NCI-H446 treated with DMSO at 0.1 percent for 48 hours (cell line): ENCODE measurements around the gene UCK1.
A peak's percentile ranks its signal among the peaks of the same experiment; 100 is the strongest.

Source experiments
- DNase-seq: peaks from one replicate; lab custom pipeline; 2025; lab: John Stamatoyannopoulos, UW

Gene UCK1

DNA sequence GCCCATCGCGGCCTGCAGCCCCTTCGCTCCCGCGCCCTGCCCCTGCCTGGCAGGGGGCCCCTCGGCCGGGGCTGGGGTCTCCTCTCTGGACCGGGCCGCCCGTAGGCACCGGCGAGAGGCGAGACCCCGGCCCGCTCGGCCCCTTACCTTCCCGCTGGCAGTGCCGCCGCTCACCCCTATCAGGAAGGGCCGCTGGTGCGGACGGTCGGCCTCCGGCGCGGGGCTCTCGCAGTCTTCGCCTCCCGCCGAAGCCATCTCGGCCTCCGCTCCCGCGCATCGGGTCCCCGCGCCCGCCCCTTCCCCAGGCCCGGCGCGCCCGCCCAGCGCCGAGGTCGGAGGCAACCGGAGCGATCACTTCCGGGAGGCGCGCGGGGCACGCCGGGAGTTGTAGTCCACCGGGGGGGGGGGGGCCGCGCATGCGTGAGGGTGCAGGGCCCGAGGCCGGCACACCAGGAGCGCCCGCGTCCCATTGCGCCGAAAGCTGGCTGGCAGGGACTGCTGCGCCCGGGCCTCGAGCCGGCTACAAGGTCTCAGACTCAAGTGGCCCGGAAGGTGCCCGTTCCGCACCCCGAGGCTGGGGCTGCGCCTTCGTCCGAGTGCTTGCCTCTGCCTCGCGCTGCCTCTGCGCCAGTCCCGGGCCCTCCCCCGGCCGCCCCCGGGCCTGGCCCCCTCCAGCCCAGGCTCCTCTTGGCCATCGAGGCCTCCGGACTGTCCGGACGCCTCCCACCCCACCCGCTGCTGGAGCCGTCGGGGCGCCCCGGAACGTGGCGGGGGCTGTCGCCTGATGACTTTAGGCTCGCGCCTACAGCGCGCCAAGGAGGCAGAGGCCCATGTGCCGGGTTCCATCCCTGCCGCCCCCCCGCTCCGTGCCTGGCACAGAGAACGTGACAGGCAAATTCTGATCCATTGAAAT is at the start of gene UCK1:
Gene UCK1 (minus strand): TSS at position 344 of the 913 bp plus-strand sequence. CDS start 89 bp downstream, at position 255.
- DNase-seq = peak; percentile 39

DNA sequence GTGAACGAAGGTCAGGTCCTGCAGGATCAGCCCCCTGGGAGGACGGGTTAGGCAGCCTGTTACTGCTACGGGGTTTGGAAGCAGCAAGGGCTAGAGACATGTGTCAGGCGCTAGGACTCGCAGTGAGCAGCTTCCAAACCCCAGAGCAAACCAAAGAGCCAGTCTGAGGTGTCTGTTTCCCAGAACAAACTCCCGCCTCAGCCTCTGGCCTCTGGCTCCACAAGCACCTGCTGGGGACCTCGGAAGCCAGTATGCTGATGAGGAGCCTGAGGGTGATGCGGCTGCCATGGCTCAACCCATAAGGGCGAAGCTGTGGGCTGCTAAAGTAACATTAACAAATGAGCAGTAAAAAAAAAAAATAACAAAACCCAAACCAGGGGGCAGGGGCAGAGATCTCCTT is 49.3 kb upstream of the UCK1 start:
- DNase-seq = no peak

DNA sequence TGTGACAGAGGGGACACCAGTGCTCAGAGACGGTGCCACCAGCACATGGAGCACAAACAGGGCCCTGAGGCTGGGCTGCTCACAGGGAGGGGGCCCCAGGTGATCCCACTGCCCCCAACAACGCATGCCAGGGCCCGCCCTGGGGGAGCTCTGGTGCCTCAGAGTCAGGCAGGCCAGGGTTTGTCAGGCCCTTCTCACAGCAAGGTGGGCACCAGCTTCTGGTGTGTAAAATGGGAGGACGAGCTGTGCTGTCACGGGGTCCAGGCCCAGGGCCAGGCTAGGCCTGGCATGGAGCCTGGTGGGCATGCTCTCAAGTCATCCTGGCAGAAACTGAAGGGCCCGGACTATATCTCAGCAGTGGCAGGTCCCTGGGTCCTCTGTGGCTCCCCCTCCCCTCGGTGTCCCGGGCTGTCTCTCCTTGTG is 48.7 kb upstream of the UCK1 start:
- no peak for DNase-seq

DNA sequence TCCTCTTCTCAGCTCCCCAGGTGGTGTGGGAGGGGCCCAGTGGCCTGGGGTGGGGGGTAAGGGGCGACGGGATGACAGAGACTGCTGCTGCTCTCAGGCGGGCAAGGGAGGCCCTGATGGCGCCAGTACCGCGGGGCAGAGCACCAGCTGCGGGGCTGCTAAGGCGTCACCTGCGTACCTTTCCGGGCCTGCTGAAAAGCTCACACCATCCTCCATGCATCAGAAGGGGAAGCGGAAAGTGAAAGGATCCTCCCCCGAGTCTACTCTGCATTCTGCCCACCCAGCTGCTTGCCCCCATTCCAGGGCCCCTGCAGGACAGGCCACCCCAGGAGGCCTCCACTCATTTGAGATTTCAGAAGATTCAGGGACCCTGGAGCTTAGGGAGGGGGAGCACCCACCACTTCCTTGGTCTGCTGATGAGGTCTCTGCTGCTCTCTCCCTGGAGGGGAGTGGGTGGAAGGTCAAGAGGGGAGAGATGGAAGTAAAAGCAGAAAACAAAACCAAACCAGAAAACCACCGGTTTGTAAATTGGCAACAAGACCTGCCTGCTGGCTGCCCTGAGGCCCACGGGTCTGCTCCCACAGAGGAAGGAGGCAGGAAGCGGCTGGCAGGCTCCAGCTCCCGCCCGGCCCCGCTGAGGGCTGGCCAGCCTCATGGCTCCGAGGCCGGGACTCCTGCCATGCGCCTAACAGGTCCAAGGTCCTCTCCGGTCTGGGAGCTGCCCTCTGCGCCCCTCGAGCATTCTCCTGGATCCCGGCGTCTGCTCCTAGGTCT is 47.9 kb upstream of the UCK1 start:
- DNase-seq = no peak

DNA sequence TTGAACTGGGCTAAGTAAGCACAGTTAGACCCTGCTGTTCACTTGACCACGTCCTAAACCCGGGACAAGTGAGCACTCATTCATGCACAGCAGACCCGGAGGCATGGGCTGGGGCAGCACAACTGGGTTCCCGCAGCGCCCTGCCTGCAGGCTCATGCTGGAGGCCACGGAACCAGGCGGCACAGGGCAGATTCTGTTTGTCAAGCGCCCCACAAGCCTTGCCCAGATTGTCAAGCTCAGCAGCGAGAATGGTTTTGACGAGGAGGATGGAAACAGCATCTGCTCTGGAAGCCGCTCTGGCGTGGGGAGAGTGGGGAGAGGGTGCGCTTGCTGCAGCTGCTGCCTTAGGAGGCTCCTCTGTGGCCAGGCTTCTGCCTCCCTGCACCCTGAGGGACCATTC is 47.0 kb upstream of the UCK1 start:
- DNase-seq = no peak

GRCh38 chr9:131577005-131578000 is 46.2 kb upstream of the UCK1 start:
- DNase-seq = no peak

DNA sequence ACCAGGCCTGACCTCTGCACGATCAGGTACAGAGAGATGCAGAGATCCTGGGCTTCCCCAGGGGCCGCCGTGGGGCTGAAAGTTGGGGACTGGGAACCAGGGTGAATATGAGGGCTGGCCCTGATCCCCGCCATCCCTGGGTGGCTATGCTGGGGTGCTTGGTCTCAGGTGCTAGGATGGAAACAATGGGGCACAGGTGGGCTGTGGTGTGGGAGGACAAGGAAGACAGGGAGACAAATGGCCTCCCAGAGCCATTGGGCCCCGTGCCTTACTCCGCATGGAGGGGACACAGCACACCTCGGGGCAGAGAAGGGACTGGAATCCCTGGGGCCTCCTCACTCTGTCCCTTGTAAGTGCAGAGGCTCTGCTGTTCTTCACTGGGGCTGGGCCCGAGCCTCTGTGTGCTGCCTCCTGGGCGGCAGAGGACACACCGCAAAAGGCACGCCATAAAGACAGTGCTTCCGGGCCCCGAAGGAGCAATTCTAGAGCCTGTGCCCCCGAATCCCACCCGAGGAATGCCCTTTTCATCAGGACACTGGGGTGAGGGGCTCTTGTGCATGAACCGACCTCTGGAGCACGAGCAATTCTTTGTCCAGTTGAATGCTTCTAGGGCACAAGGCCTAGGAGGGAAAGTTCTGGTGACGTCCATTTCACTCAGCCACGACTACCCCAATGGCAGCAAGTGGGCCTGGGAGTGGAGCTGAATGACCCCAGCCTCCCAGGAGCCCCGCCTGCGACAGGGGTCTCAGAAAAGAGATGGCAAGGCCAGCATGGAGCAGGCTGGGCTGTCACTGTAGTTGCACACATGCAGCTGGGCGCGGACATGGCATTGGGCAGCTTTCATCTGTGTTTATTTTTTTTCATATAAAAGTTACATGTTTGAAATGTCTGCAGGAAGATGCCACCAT is 45.1 kb upstream of the UCK1 start:
- no peak for DNase-seq

DNA sequence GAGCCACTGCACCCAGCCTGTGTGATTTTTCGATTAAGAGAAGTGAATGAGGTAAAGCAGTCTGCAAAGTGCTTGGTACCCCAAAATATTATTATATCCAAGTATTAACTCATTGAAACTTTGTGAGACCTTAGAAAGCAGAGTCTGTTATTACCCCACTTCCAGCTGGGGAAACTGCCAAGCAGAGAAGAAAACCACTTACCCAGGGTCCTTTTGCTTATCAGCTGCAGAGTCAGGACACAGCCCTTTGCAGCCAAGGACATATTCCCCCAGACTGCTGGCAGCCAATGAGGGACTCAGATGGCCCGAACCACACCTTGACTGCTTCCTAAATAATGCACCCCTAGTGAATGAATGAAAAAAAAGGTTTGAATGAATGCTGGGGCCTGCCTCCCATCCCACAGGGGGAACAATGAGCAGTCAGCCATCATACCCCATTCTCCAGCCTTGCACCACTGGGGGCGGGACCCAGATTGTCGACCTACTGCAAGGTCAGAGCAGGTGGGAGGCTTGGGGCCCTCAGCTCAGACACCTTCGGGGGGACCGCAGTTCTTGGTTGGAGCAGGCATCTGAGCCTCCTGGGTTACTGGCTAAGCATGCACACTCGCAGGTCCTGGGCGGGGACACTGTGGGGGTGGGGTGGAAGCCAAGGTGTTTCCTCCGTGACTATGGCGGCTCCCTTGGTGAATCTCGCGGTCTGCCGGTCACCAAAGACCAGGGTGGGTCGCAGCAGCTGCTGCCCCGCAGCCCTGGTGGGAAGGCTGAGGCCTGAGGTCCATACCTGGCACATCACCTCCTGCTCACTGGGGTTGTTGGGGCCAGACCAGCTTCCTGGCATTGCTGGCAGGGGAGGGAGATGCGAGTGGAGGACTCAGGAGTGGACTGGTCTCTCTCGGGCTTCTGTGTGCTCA is 43.9 kb upstream of the UCK1 start:
- no peak for DNase-seq

- no peak for DNase-seq
Observed at GRCh38 chr9:131567910-131568309, 36.8 kb upstream of the UCK1 start.

DNA sequence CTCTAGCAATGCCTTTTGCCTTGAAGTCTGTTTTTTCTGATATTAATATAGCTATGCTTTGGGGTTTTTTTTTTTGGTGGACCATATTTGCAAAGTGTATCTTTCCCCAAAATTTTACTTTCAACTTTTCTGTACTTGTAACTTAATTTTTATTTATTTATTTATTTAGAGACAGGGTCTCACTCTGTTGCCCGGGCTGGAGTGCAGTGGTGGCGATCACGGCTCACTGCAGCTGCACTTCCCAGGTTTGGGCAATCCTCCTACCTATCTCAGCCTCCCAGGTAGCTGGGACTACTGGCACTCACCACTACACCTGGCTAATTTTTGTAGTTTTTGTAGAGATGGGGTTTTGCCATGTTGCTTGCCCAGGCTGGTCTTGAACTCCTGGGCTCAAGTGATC is 35.1 kb upstream of the UCK1 start:
- no peak for DNase-seq

- no peak for DNase-seq
Observed at GRCh38 chr9:131565369-131565768, 34.3 kb upstream of the UCK1 start.

DNA sequence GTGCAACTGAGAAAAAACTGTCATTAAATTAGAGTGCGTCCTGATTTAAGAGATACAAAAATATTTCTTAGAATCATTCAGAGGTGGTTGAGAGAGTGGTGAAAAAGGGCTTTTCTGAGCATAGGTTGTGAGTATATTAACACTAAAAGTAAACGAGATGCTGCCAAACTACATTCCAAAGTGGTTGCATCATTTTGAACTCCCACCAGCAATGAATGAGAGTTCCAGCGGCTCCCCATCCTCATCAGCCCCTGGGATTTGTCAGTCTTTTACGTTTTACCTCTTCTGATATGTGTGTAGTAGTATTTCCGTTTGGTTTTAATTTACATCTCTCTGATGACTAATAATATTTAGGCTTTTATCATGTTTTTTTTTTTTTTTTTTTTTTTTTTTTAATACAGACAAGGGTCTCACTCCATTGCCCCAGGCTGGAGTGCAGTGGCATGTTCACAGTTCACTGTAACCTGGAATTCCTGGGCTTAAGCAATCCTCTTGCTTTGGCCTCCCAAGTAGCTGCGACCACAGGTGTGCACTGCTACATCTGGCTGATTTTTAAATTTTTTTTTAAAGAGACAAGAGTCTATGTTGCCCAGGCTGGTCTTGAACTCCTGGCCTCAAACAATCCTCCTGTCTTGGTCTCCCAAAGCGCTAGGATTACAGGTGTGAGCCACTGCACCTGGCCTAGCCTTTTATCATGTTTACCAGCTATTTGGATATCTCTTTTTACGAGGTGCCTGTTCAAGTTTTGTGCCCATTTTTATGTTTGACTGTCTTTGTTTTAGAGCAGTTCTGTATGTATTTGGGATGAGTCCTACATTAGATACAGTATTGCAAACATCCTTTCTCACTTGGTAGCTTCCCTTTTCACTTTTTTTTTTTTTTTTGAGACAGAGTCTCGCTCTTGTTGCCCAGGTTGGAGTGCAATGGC is 31.2 kb upstream of the UCK1 start:
- no peak for DNase-seq

DNA sequence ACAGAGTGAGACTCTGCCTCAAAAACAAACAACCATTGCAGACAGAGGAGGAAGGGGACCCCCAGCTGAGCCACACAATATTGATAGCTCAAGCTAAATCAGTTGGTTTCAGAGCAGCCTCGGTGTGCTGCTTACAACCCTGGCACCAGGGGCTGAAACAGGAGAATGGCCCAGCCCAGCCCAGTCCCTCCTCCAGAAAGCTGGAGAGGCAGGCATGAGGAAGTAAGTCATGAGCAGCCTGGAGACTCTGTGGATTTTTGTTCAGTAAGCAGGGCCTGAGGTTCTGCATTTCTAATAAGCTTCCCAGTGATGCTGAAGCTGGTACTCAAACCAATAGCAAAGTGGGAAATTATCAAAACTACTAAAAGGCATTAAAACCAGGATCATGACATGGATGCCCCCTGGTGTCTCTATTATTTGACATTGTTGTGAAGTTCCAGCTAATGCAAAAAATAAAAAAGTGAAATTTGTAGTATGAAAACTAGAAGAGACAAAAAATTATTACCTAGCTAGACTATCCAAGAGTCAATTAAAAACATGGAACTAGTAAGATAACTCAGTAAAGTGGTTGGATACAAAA is 28.4 kb upstream of the UCK1 start:
- DNase-seq = no peak

DNA sequence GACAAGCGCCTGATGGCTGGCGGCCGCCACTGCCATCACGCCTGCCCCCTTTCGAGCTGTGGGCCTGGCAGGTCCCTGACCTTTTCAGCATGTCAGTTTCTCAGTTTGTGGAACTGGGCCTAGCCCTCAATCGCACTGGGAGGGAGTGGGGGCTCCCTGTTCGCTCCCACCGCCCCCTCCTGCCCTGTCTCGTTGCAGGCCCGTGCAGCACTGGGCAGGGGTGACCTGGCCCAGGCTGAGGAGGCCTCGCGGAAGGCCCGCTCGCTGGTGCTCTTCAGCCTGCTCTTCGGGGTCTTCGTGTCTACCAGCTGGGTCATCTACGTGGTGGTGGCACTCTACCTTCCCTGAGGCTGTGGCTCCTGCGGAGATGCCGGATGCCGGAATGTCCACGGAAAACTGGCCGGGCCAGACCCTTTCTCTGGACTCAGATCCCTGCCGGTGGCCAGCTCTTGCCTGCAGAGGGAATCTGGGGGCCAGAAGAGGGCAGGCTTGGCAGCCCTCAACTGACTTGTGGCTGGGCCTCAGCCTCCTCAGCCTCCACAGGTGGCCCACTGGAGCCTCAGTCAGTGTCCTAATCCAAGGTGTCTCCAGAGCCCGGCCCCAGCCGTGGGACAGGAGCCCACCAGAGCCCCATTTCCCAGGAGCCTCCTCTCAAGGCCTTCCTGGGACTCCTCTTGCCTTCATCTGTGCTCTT is 26.9 kb upstream of the UCK1 start:
- no peak for DNase-seq

DNA sequence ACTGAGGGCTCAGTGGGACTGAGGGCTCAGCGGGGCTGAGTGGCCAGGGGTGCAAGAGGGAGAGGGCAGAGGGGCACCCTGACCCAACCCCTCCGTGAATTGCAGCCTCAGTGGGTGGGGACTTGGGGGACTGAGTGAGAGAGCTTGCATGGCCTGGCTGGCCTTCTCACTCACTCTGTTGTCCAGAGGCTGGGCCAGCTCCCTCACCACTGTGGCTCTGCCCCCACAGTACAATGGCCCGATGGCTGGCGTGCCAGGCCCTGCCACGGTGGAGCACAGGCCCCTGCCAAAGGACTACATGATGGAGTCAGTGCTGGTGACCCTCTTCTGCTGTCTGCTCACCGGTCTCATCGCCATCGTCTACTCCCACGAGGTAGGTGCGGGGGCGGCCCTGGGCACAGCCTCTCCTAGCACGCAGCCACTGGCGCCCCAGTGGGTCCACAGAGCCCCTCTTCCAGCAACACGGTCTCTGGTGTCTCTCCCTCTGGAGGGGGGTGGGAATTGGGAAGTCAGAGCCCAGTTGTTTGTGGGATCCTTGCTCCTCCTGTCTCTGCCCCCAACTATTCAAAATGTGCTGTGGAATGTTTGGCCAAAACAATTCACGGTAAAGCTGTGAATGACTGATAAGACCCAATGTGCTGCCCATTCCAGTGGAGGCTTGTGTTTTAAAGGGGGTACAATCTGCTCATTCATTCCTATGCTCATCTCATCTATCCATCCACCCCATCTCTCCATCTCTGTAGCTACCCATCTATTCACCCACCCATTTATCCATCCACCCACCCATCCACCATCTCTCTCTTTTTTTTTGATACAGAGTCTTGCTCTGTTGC is 25.0 kb upstream of the UCK1 start:
- DNase-seq = no peak

GRCh38 chr9:131554843-131555351 is 23.8 kb upstream of the UCK1 start:
- no peak for DNase-seq
